Activated effector memory CD4-positive, alpha-beta T cell treated with Interleukin-2 at 50 U/mL for 16 hours (primary cell): Measurements from ENCODE around the gene ABCA4.

ENCODE experiments used
- DNase-seq: peaks from one replicate; pipeline ENCODE4 v3.0.0-alpha.2; 2020

The ABCA4 gene

GRCh38 chr1:94048413-94049164 is 72.4 kb downstream of the ABCA4 start:
- DNase-seq: no peak

GRCh38 chr1:94047949-94048348 is 73.0 kb downstream of the ABCA4 start:
- DNase-seq: no peak

GRCh38 chr1:94045465-94046056 is 75.4 kb downstream of the ABCA4 start:
- no peak for DNase-seq

- DNase-seq: no peak
Measured at GRCh38 chr1:94044891-94045290, 76.1 kb downstream of the ABCA4 start.

- DNase-seq: no peak
Measured at GRCh38 chr1:94044290-94044790, 76.6 kb downstream of the ABCA4 start.

GRCh38 chr1:94043738-94044289 is 77.1 kb downstream of the ABCA4 start:
- no peak for DNase-seq

- DNase-seq: no peak
Measured at GRCh38 chr1:94042388-94042787, 78.6 kb downstream of the ABCA4 start.

- no peak for DNase-seq
Measured at GRCh38 chr1:94039871-94040569, 80.9 kb downstream of the ABCA4 start.

- DNase-seq: no peak
Measured at GRCh38 chr1:94039514-94039870, 81.5 kb downstream of the ABCA4 start.

GRCh38 chr1:94038511-94038910 is 82.4 kb downstream of the ABCA4 start:
- no peak for DNase-seq

GRCh38 chr1:94037392-94038229 is 83.3 kb downstream of the ABCA4 start:
- DNase-seq: no peak

GRCh38 chr1:94036730-94037129 is 84.2 kb downstream of the ABCA4 start:
- DNase-seq: no peak

GRCh38 chr1:94033849-94034248 is 87.1 kb downstream of the ABCA4 start:
- DNase-seq: no peak

GRCh38 chr1:94032637-94033036 is 88.3 kb downstream of the ABCA4 start:
- DNase-seq: no peak

GRCh38 chr1:94031591-94031990 is 89.4 kb downstream of the ABCA4 start:
- DNase-seq: no peak

- DNase-seq: no peak
Measured at GRCh38 chr1:94031154-94031553, 89.8 kb downstream of the ABCA4 start.

- DNase-seq: no peak
Measured at GRCh38 chr1:94029130-94029993, 91.6 kb downstream of the ABCA4 start.

GRCh38 chr1:94027721-94028515 is 93.0 kb downstream of the ABCA4 start:
- no peak for DNase-seq

- DNase-seq: no peak
Measured at GRCh38 chr1:94026619-94027380, 94.1 kb downstream of the ABCA4 start.
